Measurements from ENCODE around the gene RAP1GDS1. TPM values are rescaled to one million over a fixed set of nuclear protein-coding genes. Genes with fewer than 3 reads are reported as not detected.
"Not testable (repeated sequence)": the region's sequence is repeated elsewhere in the genome, so short reads cannot be mapped to it uniquely, and the experiment has no call there.

Gene RAP1GDS1
- total and polyA plus RNA-seq, 12 donors = 5.9 to 38.1 (median 22.8) TPM

DNA sequence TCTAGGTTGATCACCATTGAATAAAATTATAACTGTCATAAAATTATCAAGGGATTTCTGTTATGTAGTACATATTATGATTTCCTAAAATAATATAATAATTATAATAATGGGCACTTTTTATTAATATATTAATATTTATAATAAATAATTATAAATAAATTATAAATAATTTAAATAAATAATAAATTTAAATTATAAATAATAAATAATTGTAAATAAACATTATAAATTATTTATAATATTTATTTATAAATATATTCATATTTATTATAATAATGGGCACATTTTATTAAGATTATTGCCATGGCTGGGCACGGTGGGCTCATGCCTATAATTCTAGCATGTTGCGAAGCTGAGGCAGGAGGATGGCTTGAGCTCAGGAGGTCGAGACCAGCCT is 24.5 kb downstream of the RAP1GDS1 start:
- H3K9me3 ChIP-seq (replicated peaks in 1 of 3) = no peaks in the 10 kb centered on the region
- WGBS, 4 donors = 95 to 98% (median 97%) methylated on average over 3 of the region's 3 CpGs
- intact Hi-C loops (cut with DNase I) = no loop called here

DNA sequence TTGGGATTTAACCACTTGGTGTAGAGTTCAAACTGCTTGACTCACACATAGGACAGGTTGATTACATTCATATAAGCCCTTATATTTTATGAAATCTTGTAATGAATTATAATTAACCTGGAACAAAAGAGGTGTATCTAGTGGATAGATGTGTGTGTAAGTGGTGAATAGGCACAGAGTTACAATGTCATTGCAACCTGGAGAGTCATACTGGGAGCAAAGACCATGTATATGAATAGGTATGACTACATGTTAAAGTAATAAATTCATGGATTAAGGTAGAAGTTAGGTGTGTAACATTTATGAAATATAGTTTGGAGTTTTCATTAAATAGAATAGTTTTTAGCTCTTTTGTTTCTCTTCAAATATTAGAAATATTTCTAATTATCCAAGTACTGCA is 26.1 kb downstream of the RAP1GDS1 start:
- H3K9me3 ChIP-seq (replicated peaks in 1 of 3) = no peaks in the 10 kb centered on the region
- H3K4me3 ChIP-seq = no peak overlapping the region
- no peaks in the 10 kb centered on the region for H3K36me3 ChIP-seq (replicated peaks in 1 of 2)
- DNase-seq = no peak
- no peak for TF ChIP-seq POLR2A (IDR thresholded peaks at IDR 0.05)
- H3K27ac ChIP-seq = no peak overlapping the region
- peaks cover 0 to 13% of the 10 kb centered on the region in 2 donors for H3K4me1 ChIP-seq (replicated peaks in 1 of 2)
- H3K27me3 ChIP-seq = no peaks in the 10 kb centered on the region
- intact Hi-C loops (cut with DNase I) = no loop called here

More for the DNA sequence above, 24.5 kb downstream of the RAP1GDS1 start:
- TF ChIP-seq, protein P1, sequence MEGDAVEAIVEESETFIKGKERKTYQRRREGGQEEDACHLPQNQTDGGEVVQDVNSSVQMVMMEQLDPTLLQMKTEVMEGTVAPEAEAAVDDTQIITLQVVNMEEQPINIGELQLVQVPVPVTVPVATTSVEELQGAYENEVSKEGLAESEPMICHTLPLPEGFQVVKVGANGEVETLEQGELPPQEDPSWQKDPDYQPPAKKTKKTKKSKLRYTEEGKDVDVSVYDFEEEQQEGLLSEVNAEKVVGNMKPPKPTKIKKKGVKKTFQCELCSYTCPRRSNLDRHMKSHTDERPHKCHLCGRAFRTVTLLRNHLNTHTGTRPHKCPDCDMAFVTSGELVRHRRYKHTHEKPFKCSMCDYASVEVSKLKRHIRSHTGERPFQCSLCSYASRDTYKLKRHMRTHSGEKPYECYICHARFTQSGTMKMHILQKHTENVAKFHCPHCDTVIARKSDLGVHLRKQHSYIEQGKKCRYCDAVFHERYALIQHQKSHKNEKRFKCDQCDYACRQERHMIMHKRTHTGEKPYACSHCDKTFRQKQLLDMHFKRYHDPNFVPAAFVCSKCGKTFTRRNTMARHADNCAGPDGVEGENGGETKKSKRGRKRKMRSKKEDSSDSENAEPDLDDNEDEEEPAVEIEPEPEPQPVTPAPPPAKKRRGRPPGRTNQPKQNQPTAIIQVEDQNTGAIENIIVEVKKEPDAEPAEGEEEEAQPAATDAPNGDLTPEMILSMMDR (IDR thresholded peaks at IDR 0.05) = no peak
- no peak for TF ChIP-seq POLR2A (IDR thresholded peaks at IDR 0.05)
- peaks cover 0 to 13% of the 10 kb centered on the region in 2 donors for H3K4me1 ChIP-seq (replicated peaks in 1 of 2)
- no peak overlapping the region for H3K4me3 ChIP-seq
- no peak for DNase-seq
- no peak overlapping the region for H3K27ac ChIP-seq
- no peaks in the 10 kb centered on the region for H3K27me3 ChIP-seq
- H3K36me3 ChIP-seq (replicated peaks in 1 of 2) = no peaks in the 10 kb centered on the region

DNA sequence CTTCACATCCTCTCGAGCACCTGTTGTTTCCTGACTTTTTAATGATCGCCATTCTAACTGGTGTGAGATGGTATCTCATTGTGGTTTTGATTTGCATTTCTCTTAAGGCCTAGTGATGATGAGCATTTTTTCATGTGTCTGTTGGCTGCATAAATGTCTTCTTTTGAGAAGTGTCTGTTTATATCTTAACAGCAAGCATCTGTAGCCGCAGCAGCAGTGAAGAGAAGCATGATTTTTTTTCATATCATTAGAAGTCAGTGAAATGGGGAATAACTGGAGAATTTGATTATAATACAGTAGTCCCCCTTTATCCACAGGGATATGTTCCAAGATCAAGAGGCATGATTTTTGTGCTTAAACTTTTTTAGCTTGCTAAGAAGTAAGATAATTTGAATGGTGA is 27.5 kb downstream of the RAP1GDS1 start:
- intact Hi-C loops (cut with DNase I); H3K4me1 ChIP-seq (replicated peaks in 1 of 2); H3K27ac ChIP-seq; H3K9me3 ChIP-seq (replicated peaks in 1 of 3); H3K4me3 ChIP-seq; H3K36me3 ChIP-seq (replicated peaks in 1 of 2); DNase-seq; H3K27me3 ChIP-seq: not testable (repeated sequence)
- WGBS, 4 donors = 78 to 99% (median 85%) methylated on average over 3 of the region's 3 CpGs

DNA sequence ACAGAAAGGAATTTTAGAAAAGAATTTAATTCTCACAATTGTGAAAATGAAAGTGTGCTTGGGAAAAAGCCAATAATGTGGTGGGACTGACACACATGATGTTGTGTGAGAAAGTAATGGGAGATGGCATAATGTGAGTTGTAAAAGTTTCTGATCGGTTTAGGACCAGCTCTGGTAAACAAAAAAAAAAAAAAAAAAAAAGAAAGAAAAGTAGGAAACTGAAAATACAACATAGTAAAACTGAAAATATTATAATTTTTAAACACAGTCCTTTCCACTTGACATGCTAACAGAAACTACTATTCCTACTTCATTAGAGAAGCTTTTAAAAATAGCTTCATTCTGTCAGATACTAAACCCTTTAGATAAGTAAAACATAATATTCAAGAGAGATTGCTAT is 28.2 kb downstream of the RAP1GDS1 start:
- TF ChIP-seq POLR2A (IDR thresholded peaks at IDR 0.05) = no peak
- TF ChIP-seq, protein P1 (IDR thresholded peaks at IDR 0.05) = no peak
- 85 to 96% (median 91%) methylated on average over 1 of the region's 1 CpG for WGBS, 4 donors
- Histone ChIP-seq H3K36me3 (replicated peaks in 1 of 2) (no peaks in the 10 kb centered on the region), H3K27me3 (no peaks in the 10 kb centered on the region), H3K4me1 (replicated peaks in 1 of 2) (peaks cover 0 to 7% of the 10 kb centered on the region in 2 donors), H3K27ac (no peak overlapping the region), H3K9me3 (replicated peaks in 1 of 3) (no peaks in the 10 kb centered on the region), H3K4me3 (no peak overlapping the region)
- intact Hi-C loops (cut with DNase I) = no loop called here
- DNase-seq = no peak

DNA sequence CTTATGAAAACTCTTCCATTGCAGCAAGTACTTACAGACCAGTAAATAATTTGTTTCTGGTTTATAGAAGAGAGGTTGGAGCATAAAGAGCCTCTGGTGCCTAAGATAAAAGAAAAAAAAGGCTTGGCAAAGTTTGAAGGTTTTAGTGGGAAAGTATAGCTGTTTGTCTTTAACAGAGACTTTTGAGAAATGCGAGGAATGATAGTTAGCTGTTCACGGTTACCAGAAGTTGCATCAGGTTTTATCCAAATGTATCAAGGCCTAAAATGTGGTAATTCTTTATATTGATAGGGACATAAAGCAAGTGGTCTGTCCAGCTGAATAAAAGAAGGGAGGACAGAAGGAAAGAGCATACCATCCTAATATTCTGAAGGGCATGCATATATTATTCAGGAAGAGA is 29.3 kb downstream of the RAP1GDS1 start:
- WGBS, 4 donors = 81 to 94% (median 90%) methylated on average over 2 of the region's 2 CpGs

More for the DNA sequence above, 29.3 kb downstream of the RAP1GDS1 start:
- H3K9me3 ChIP-seq (replicated peaks in 1 of 3) = no peaks in the 10 kb centered on the region
- no peaks in the 10 kb centered on the region for H3K27me3 ChIP-seq
- DNase-seq = no peak
- H3K4me3 ChIP-seq = no peak overlapping the region
- H3K4me1 ChIP-seq (replicated peaks in 1 of 2) = peaks cover 0 to 11% of the 10 kb centered on the region in 2 donors
- no peaks in the 10 kb centered on the region for H3K36me3 ChIP-seq (replicated peaks in 1 of 2)
- intact Hi-C loops (cut with DNase I) = no loop called here
- no peak overlapping the region for H3K27ac ChIP-seq
- TF ChIP-seq, protein P1 (IDR thresholded peaks at IDR 0.05) = no peak
- TF ChIP-seq POLR2A (IDR thresholded peaks at IDR 0.05) = no peak

All from adrenal gland (tissue), 12 donors.